Heart left ventricle (tissue), 16 donors: ENCODE results near the gene BCL11A. TPM values are rescaled to one million over a fixed set of nuclear protein-coding genes. Genes with fewer than 3 reads are reported as not detected.

Experiments
- ATAC-seq, 4 donors: fragments of 200-7000 bp; cut with Tn5 transposase; one replicate each; pipeline ENCODE4 v1.9.1; 2020 to 2022; ENCODE audit warnings: moderate library complexity in 4 of 4, mild to moderate bottlenecking in 3 of 4, moderate number of reproducible peaks in 1 of 4
- DNase-seq, 5 donors: peaks; one replicate each; pipeline ENCODE4 v3.0.0-alpha.2; 2020
- H3K27ac ChIP-seq, 12 donors: fragments of 200-600 bp; sonication (generic) in 4 of 12; one replicate each; pipeline versions ENCODE4 v1.5.0 to v1.8.0; 2016 to 2022; ENCODE audit warnings: mild to moderate bottlenecking in 2 of 12
- H3K27me3 ChIP-seq, 9 donors: fragments of 200-600 bp; sonication (generic) in 2 of 9; one replicate each; pipeline versions ENCODE4 v1.5.1 to v1.8.0; 2016 to 2022; ENCODE audit warnings: mild to moderate bottlenecking in 3 of 9
- H3K36me3 ChIP-seq, 9 donors: fragments of 200-600 bp; sonication (generic) in 2 of 9; one replicate each; pipeline versions ENCODE4 v1.5.0 to v1.8.0; 2018 to 2022; ENCODE audit warnings: mild to moderate bottlenecking in 2 of 9
- H3K4me1 ChIP-seq, 12 donors: fragments of 200-600 bp; sonication (generic) in 4 of 12; one replicate each; pipeline versions ENCODE4 v1.5.0 to v1.8.0; 2016 to 2022; ENCODE audit warnings: mild to moderate bottlenecking in 3 of 12
- H3K4me3 ChIP-seq, 12 donors: fragments of 200-600 bp; sonication (generic) in 4 of 12; one replicate each; pipeline versions ENCODE4 v1.5.0 to v1.8.0; 2017 to 2022; ENCODE audit warnings: mild to moderate bottlenecking in 9 of 12, moderate library complexity in 4 of 12
- H3K9me3 ChIP-seq, 12 donors: fragments of 200-600 bp; sonication (generic) in 4 of 12; one replicate each; pipeline versions ENCODE4 v1.5.0 to v1.8.0; 2016 to 2022; ENCODE audit warnings: mild to moderate bottlenecking in 1 of 12
- POLR2A ChIP-seq, 2 donors: fragments of 450-650 bp; IDR thresholded peaks; one replicate each; pipeline ENCODE4 v1.6.1; 2017; ENCODE audit warnings: antibody characterized with exemption in 2 of 2, mild to moderate bottlenecking in 2 of 2, moderate library complexity in 2 of 2
- WGBS, 4 donors: extraction: QIAGEN DNeasy Blood & Tissue Kit in 2 of 4; methylation state at CpG; one replicate each; pipeline versions ENCODE4 v1.1.5 to v1.1.7; 2013 to 2018; 5-methylcytosine and 5-hydroxymethylcytosine counted together
- intact Hi-C, 10 donors: fragments of 100-400 bp; cut with DNase I; formaldehyde crosslinking; loops; one replicate each; pipeline versions ENCODE4 v1.11.1 to v1.14.2; 2022
- polyA plus RNA-seq, 2 donors: library from polyadenylated mRNA; stranded (reverse); fragments of 200-250 nt; gene quantifications; one replicate each; pipeline ENCODE4 v1.2.3, GENCODE V29; 2013
- total RNA-seq, 9 donors: library from RNA; depleted of rRNA in 2 of 9; stranded (reverse); fragments of >200 nt in 2 of 9; fragmentation: NEBNext Ultra II Directional in 3 of 9; extraction: Animal tissue kit (Norgen Biotek cat#: 25700) in 3 of 9; gene quantifications; one replicate each; pipeline versions ENCODE4 v1.1.0 to v1.2.4, GENCODE V29; 2016 to 2023
- TF ChIP-seq, protein P1 (sequence below), 12 donors: fragments of 200-600 bp; sonication (generic) in 4 of 12; IDR thresholded peaks; one replicate each; pipeline versions ENCODE4 v1.5.0 to v1.8.0; 2018 to 2022; ENCODE audit warnings: antibody characterized with exemption in 12 of 12, mild to moderate bottlenecking in 5 of 12
- donor health status: ischemic (EF 13 %, LVEDD 7.1; RV severe dilation, severe dysfunction).
- donor health status: healthy with polysubstance abuse.
- donor health status: DM: no; HTN: yes; CAD: no.
- donor health status: DM: no; HTN: no; CAD: no.
- donor health status: ischemic (EF 25% LVEDD 6.9; RV normal size, moderate dysfunction).
- donor health status: ischemic (EF 25% LVEDD 5.7; RV mildly dilated, moderate dysfunction).
- donor health status: healthy.
- donor health status: DM: yes; HTN: yes; CAD: no.
- donor health status: ischemic (EF 35%, LVEDD 5.7; RV mildly dilated, moderate dysfunction).
- donor health status: nonischemic (EF 11% LVEDD 7.7; RV severe dilation, severe dysfunction).
- donor health status: DM: yes; HTN: yes; CAD: no.
- donor health status: PGD.
- donor health status: ischemic (EF 29% LVEDD 5.4; RV normal size, mild dysfunction).
- donor health status: nonischemic (EF 23%, LVEDD 6.1; RV moderate dilation, normal function).

Gene BCL11A
- total and polyA plus RNA-seq, 11 donors: 5.6 to 31.9 (median 20.2) TPM

DNA sequence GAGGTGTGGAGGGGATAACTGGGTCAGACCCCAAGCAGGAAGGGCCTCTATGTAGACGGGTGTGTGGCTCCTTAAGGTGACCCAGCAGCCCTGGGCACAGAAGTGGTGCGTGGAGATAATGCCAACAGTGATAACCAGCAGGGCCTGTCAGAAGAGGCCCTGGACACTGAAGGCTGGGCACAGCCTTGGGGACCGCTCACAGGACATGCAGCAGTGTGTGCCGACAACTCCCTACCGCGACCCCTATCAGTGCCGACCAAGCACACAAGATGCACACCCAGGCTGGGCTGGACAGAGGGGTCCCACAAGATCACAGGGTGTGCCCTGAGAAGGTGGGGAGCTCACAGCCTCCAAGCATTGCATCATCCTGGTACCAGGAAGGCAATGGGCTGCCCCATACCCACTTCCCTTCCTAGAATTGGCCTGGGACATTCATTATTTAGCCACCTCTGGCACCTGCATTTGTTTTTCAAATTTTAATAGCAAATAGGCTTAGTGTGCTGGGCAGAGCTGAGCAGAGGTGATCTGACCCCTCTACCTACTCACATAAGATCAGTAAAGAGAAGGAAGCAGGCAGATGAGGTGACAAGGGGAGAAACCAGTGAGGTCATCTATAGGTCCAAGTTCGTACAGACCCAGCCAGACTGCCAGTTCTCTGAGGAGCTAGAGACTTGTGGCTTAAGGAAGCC lies 55.2 kb downstream of the BCL11A start:
- H3K4me1 ChIP-seq: peaks cover 0 to 44% (median 10%) of the 10 kb centered on the region in 12 donors
- no peaks in the 10 kb centered on the region for H3K9me3 ChIP-seq
- no peak overlapping the region for H3K27ac ChIP-seq
- peak in 3 of 4 donors; percentile 14 to 38 (median 38) for ATAC-seq
- no peaks in the 10 kb centered on the region for H3K27me3 ChIP-seq
- H3K4me3 ChIP-seq: no peak overlapping the region
- WGBS, 4 donors: 63 to 78% (median 71%) methylated on average over 3 to 8 of the region's 8 CpGs
- no peaks in the 10 kb centered on the region for H3K36me3 ChIP-seq
- TF ChIP-seq POLR2A (IDR thresholded peaks at IDR 0.05): no peak
- TF ChIP-seq, protein P1, sequence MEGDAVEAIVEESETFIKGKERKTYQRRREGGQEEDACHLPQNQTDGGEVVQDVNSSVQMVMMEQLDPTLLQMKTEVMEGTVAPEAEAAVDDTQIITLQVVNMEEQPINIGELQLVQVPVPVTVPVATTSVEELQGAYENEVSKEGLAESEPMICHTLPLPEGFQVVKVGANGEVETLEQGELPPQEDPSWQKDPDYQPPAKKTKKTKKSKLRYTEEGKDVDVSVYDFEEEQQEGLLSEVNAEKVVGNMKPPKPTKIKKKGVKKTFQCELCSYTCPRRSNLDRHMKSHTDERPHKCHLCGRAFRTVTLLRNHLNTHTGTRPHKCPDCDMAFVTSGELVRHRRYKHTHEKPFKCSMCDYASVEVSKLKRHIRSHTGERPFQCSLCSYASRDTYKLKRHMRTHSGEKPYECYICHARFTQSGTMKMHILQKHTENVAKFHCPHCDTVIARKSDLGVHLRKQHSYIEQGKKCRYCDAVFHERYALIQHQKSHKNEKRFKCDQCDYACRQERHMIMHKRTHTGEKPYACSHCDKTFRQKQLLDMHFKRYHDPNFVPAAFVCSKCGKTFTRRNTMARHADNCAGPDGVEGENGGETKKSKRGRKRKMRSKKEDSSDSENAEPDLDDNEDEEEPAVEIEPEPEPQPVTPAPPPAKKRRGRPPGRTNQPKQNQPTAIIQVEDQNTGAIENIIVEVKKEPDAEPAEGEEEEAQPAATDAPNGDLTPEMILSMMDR (IDR thresholded peaks at IDR 0.05): no peak
- DNase-seq: no peak
- intact Hi-C loops: loop anchor here in 2 of 10 donors (5.0 to 10.0 kb wide), 2 partner anchors 53 to 54 kb away; partner anchors contain the start of gene BCL11A (in 1 of the 2)

DNA sequence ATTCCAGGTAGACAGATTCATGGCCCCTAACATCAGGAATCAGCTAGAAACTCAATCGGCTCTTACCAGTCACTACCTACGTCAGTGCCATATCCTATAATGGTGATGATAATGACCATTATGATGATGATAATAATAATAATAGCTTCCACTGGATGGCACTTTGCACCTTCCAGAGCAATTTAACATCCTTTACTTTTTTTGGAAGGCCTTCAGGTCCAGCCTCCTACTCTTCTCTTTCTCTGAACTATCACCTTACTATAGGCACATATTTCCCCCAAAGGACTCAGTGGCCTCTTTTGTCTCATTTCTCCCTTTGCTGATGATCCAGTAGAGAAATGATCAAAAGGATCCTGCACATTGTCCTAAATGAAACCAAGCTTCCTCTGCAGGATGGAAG lies 56.0 kb downstream of the BCL11A start:
- TF ChIP-seq, protein P1 (IDR thresholded peaks at IDR 0.05): no peak
- TF ChIP-seq POLR2A (IDR thresholded peaks at IDR 0.05): no peak
- Histone ChIP-seq H3K4me1 (peaks cover 0 to 38% (median 10%) of the 10 kb centered on the region in 12 donors), H3K4me3 (no peak overlapping the region), H3K27ac (no peak overlapping the region), H3K36me3 (no peaks in the 10 kb centered on the region), H3K27me3 (no peaks in the 10 kb centered on the region), H3K9me3 (no peaks in the 10 kb centered on the region)
- WGBS, 4 donors: 42 to 66% (median 58%) methylated on average over 2 of the region's 2 CpGs
- DNase-seq (no peak), ATAC-seq (no peak)
- intact Hi-C loops: loop anchor here in 2 of 10 donors (5.0 to 10.0 kb wide), 2 partner anchors 53 to 55 kb away; partner anchors contain the start of gene BCL11A (in 1 of the 2)

DNA sequence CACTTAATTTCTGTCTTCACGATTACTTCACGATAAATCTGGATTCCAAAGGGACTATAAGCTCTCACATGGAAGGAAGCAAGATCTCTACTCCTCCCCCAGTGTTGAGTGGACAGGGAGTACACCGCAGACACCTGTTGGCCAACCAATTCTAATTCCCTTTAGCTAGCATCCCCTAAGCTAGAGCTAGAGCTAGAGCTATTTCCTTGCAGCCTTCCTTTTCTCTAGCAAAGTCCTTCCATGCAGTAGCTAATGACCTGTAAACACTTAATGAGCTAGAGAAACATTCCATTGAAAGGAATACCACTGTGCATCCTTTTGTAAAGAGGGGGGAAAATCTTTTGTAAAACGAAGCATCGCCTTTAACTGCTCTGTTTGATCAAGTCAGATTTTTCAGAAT lies 56.5 kb downstream of the BCL11A start:
- no peak overlapping the region for H3K4me3 ChIP-seq
- 71 to 76% (median 75%) methylated on average over 5 of the region's 5 CpGs for WGBS, 4 donors
- no peak overlapping the region for H3K27ac ChIP-seq
- peaks cover 0 to 38% (median 10%) of the 10 kb centered on the region in 12 donors for H3K4me1 ChIP-seq
- DNase-seq (no peak), ATAC-seq (no peak)
- H3K9me3 ChIP-seq: no peaks in the 10 kb centered on the region
- H3K36me3 ChIP-seq: no peaks in the 10 kb centered on the region
- TF ChIP-seq POLR2A (IDR thresholded peaks at IDR 0.05): no peak
- TF ChIP-seq, protein P1 (IDR thresholded peaks at IDR 0.05): no peak
- intact Hi-C loops: loop anchor here in 2 of 10 donors (5.0 to 10.0 kb wide), 2 partner anchors 52 to 55 kb away; partner anchors contain the start of gene BCL11A (in 1 of the 2)
- H3K27me3 ChIP-seq: no peaks in the 10 kb centered on the region

DNA sequence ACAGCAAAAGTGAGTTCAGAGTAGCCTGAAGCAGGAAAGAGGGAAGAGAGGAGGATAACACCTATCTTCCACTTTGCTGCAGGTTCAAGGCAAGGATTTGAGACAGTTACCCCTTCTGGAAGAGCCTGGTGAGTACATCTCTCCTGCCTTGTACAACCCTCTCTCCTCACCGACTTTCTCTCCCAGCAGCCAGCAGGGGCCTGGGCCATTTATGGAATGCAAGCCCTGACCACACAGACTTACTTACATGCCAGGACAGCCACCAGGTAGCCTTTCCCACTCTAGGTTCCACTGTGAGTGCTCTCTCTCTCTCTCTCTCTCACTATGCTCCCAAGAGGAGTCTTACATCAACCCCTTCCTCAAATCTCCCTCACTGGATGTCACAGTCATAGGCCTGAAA lies 57.0 kb downstream of the BCL11A start:
- TF ChIP-seq POLR2A (IDR thresholded peaks at IDR 0.05): no peak
- TF ChIP-seq, protein P1 (IDR thresholded peaks at IDR 0.05): no peak
- no peak for DNase-seq
- no peaks in the 10 kb centered on the region for H3K9me3 ChIP-seq
- no peak for ATAC-seq
- no peak overlapping the region for H3K4me3 ChIP-seq
- H3K36me3 ChIP-seq: no peaks in the 10 kb centered on the region
- WGBS, 4 donors: 48 to 73% (median 60%) methylated on average over 1 of the region's 1 CpG
- no peak overlapping the region for H3K27ac ChIP-seq
- H3K4me1 ChIP-seq: peaks cover 0 to 38% (median 10%) of the 10 kb centered on the region in 12 donors
- intact Hi-C loops: loop anchor here in 2 of 10 donors (5.0 to 10.0 kb wide), 2 partner anchors 52 to 56 kb away; partner anchors contain the start of gene BCL11A (in 1 of the 2)
- H3K27me3 ChIP-seq: no peaks in the 10 kb centered on the region
